Hepatocyte (in vitro differentiated cells): ENCODE data around the gene PLEKHA7. TPM values are rescaled to one million over a fixed set of nuclear protein-coding genes. Genes with fewer than 3 reads are reported as not detected.

Experiments used
- DNase-seq: peaks from one replicate; pipeline ENCODE4 v3.0.0-alpha.2; 2016; ENCODE audit warnings: low spot score
- H2AFZ ChIP-seq: fragments of 200-600 bp; sonication (generic); 2 replicates; pipeline ENCODE4 v1.6.0; 2016; ENCODE audit warnings: antibody characterized with exemption, mild to moderate bottlenecking
- H3K27ac ChIP-seq: fragments of 200-600 bp; sonication (generic); 2 replicates; pipeline ENCODE4 v1.5.1; 2016; ENCODE audit warnings: mild to moderate bottlenecking
- H3K27me3 ChIP-seq: fragments of 200-600 bp; sonication (generic); 2 replicates; pipeline ENCODE4 v1.6.1; 2016
- H3K36me3 ChIP-seq: fragments of 200-600 bp; sonication (generic); replicated peaks from 2 replicates; pipeline ENCODE4 v1.5.1; 2016; ENCODE audit warnings: low read depth; ENCODE audit not compliant: insufficient read depth
- H3K4me1 ChIP-seq: fragments of 200-600 bp; sonication (generic); 2 replicates; pipeline ENCODE4 v1.5.1; 2016; ENCODE audit warnings: mild to moderate bottlenecking, moderate library complexity; ENCODE audit not compliant: insufficient read depth
- H3K4me2 ChIP-seq: fragments of 200-600 bp; sonication (generic); 2 replicates; pipeline ENCODE4 v1.6.0; 2016
- H3K4me3 ChIP-seq: fragments of 200-600 bp; sonication (generic); 2 replicates; pipeline ENCODE4 v1.5.1; 2016; ENCODE audit warnings: mild to moderate bottlenecking
- H3K79me2 ChIP-seq: fragments of 200-600 bp; sonication (generic); 2 replicates; pipeline ENCODE4 v1.6.0; 2017; ENCODE audit warnings: mild to moderate bottlenecking
- H3K9me2 ChIP-seq: fragments of 200-600 bp; sonication (generic); replicated peaks from 2 replicates; pipeline ENCODE4 v1.6.0; 2017; ENCODE audit warnings: mild to moderate bottlenecking; ENCODE audit not compliant: insufficient read depth
- H3K9me3 ChIP-seq: fragments of 200-600 bp; sonication (generic); 2 replicates; pipeline ENCODE4 v1.5.1; 2016; ENCODE audit warnings: low read depth, mild to moderate bottlenecking
- H4K20me1 ChIP-seq: fragments of 200-600 bp; sonication (generic); 2 replicates; pipeline ENCODE4 v1.6.0; 2016; ENCODE audit warnings: mild to moderate bottlenecking; ENCODE audit not compliant: insufficient read depth, poor library complexity, severe bottlenecking
- CTCF ChIP-seq: fragments of 200-600 bp; sonication (generic); IDR thresholded peaks from 2 replicates; pipeline ENCODE4 v1.5.1; 2016; ENCODE audit warnings: antibody characterized with exemption, mild to moderate bottlenecking; ENCODE audit not compliant: poor library complexity
- EZH2 ChIP-seq: fragments of 200-600 bp; sonication (generic); IDR thresholded peaks from 2 replicates; pipeline ENCODE4 v1.6.1; 2016; ENCODE audit warnings: antibody characterized with exemption, mild to moderate bottlenecking, borderline replicate concordance
- EZH2phosphoT487 ChIP-seq: fragments of 200-600 bp; sonication (generic); IDR thresholded peaks from one replicate; pipeline ENCODE4 v1.6.1; 2018; ENCODE audit warnings: antibody characterized with exemption, mild to moderate bottlenecking, low read depth, moderate library complexity; ENCODE audit not compliant: unreplicated experiment, severe bottlenecking
- WGBS: methylation state at CpG from one replicate; pipeline ENCODE4 v1.1.6; 2016; ENCODE audit warnings: low lambda C conversion rate; ENCODE audit errors: missing lambda C conversion rate; 5-methylcytosine and 5-hydroxymethylcytosine counted together
- polyA plus RNA-seq: library from polyadenylated mRNA; unstranded; fragments of >200 nt; fragmentation: Nextera tagmentation; extraction: Ambion mirVana; gene quantifications from 2 replicates; pipeline ENCODE4 v1.2.1, GENCODE V29; 2016
- total RNA-seq: library from RNA; depleted of rRNA; stranded (reverse); fragments of >200 nt; gene quantifications from 2 replicates; pipeline ENCODE4 v1.2.3, GENCODE V29; 2014

The PLEKHA7 gene
- total and polyA plus RNA-seq, 2 experiments from 2014 or later = 16.7 to 35.6 TPM

DNA sequence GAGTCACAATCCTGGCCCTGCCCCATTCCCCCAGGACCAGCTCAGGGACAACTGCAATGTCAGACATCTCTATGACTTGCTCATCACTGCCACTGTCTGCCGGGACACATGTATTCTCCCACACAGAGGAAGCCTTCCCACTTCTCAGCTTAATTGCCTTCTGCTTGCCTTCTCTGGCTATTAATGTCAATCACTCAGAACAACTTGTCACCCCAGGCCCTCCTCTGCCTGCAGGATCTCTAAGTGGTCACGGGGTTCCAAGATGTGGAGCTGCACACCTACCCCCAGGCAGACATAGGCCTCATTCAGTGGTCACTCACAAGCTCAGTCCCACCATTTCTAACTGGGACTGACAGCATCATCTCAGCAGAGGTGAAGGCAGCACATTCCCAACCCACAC, 15.1 kb downstream of the PLEKHA7 start:
- Histone ChIP-seq H3K9me3 (no peaks in the 10 kb centered on the region), H3K4me2 (no peak overlapping the region), H3K27me3 (no peaks in the 10 kb centered on the region), H3K27ac (no peak overlapping the region), H3K4me3 (no peak overlapping the region), H3K36me3 (no peaks in the 10 kb centered on the region), H3K79me2 (peaks cover 47% of the 10 kb centered on the region), H3K4me1 (peaks cover 14% of the 10 kb centered on the region), H4K20me1 (no peaks in the 10 kb centered on the region), H2AFZ (no peak overlapping the region), H3K9me2 (no peaks in the 10 kb centered on the region)
- no peak for DNase-seq
- 55% methylated on average over 2 of the region's 2 CpGs for WGBS
- TF ChIP-seq EZH2phosphoT487 (no peak), CTCF (no peak), EZH2 (no peak)

GRCh38 chr11:16997624-16998023, 16.6 kb downstream of the PLEKHA7 start:
- no peak overlapping the region for H2AFZ ChIP-seq
- H3K79me2 ChIP-seq = peaks cover 42% of the 10 kb centered on the region
- no peaks in the 10 kb centered on the region for H3K36me3 ChIP-seq
- H3K27ac ChIP-seq = peak overlapping the region; percentile 83
- H3K4me1 ChIP-seq = peaks cover 21% of the 10 kb centered on the region
- no peaks in the 10 kb centered on the region for H4K20me1 ChIP-seq
- no peaks in the 10 kb centered on the region for H3K9me3 ChIP-seq
- H3K9me2 ChIP-seq = no peaks in the 10 kb centered on the region
- TF ChIP-seq EZH2 (no peak), CTCF (no peak), EZH2phosphoT487 (no peak)
- H3K4me3 ChIP-seq = no peak overlapping the region
- DNase-seq = peak; percentile 62
- 68% methylated on average over 7 of the region's 7 CpGs for whole genome bisulfite sequencing
- H3K27me3 ChIP-seq = no peaks in the 10 kb centered on the region
- H3K4me2 ChIP-seq = peak overlapping the region; percentile 52

DNA sequence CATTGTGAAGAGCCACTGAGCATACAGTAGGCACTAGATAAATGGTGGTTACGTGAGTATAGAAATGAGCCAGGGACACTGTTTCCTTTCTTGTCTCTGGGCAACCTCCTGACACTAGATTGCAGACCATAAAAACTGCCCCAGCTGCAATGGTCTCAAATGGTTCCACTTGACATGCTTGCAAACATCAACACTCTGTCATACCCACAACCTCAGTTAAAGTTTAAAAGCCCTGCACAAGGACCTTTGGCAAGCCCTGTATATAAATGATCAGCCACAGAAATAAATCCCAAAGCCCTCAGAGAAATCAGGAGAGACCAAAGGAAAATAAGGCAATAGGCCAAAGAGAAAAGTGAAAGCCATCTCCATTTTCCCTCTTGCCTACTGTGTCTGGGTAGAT, 20.7 kb downstream of the PLEKHA7 start:
- Histone ChIP-seq H3K4me1 (peaks cover 21% of the 10 kb centered on the region), H3K9me2 (no peaks in the 10 kb centered on the region), H2AFZ (no peak overlapping the region), H3K4me2 (no peak overlapping the region), H3K4me3 (no peak overlapping the region), H3K36me3 (no peaks in the 10 kb centered on the region), H3K27ac (peak overlapping the region; percentile 27), H3K79me2 (peaks cover 63% of the 10 kb centered on the region), H3K27me3 (no peaks in the 10 kb centered on the region), H4K20me1 (no peaks in the 10 kb centered on the region), H3K9me3 (no peaks in the 10 kb centered on the region)
- 75% methylated on average over 1 of the region's 1 CpG for WGBS
- DNase-seq = no peak
- no peak for TF ChIP-seq CTCF
- TF ChIP-seq EZH2phosphoT487 = no peak
- TF ChIP-seq EZH2 = no peak

DNA sequence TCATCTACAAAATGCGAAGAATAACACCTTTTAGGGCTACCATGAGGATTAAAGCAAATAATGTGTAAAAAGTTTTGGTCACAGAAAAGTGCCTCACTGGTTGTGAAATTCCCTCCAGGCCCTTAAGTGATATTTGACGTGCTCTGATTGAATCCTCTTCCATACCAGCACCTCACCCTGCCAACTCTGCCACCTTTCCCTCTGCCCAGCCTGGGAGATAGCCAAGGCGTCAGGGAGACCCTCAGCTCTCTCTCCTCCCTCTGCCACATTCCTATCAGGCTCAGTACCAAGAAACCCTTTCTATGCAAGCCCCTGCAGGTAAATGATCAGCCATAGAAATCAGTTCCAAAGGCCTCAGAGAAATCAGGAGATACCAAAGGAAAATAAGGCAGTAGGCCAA, 21.4 kb downstream of the PLEKHA7 start:
- Histone ChIP-seq H4K20me1 (no peaks in the 10 kb centered on the region), H3K36me3 (no peaks in the 10 kb centered on the region), H3K9me2 (no peaks in the 10 kb centered on the region), H3K9me3 (no peaks in the 10 kb centered on the region), H2AFZ (no peak overlapping the region), H3K4me3 (no peak overlapping the region), H3K27me3 (no peaks in the 10 kb centered on the region), H3K4me2 (no peak overlapping the region), H3K27ac (no peak overlapping the region), H3K79me2 (peaks cover 65% of the 10 kb centered on the region), H3K4me1 (peaks cover 25% of the 10 kb centered on the region)
- 90% methylated on average over 3 of the region's 3 CpGs for WGBS
- DNase-seq = no peak
- TF ChIP-seq EZH2 (no peak), CTCF (no peak), EZH2phosphoT487 (no peak)
